Stomach (tissue), 9 donors: ENCODE data around the gene ANO5. TPM values are rescaled to one million over a fixed set of nuclear protein-coding genes. Genes with fewer than 3 reads are reported as not detected.

ENCODE experiments used
- DNase-seq, 2 donors: peaks; one replicate each; pipeline versions ENCODE4 v3.0.0 to v3.0.0-alpha.2; 2013 to 2019
- H3K27ac ChIP-seq, 5 donors: fragments of 200-600 bp in 4 of 5; sonication (generic) in 4 of 5; one replicate each; pipeline ENCODE4 v1.5.1; 2013 to 2019; ENCODE audit warnings: mild to moderate bottlenecking in 1 of 5, moderate library complexity in 1 of 5
- H3K27me3 ChIP-seq, 3 donors: fragments of 200-600 bp; sonication (generic); one replicate each; pipeline ENCODE4 v1.5.1; 2017 to 2019; ENCODE audit warnings: mixed run types in 1 of 3
- H3K36me3 ChIP-seq, 4 donors: fragments of 200-600 bp; sonication (generic); 1 replicate in 3 of 4; 2 replicates in 1 of 4; pipeline ENCODE4 v1.5.1; 2016 to 2019
- H3K4me1 ChIP-seq, 4 donors: fragments of 200-600 bp; sonication (generic); one replicate each; pipeline ENCODE4 v1.5.1; 2016 to 2019
- H3K4me3 ChIP-seq, 4 donors: fragments of 200-600 bp; sonication (generic) in 3 of 4; one replicate each; pipeline ENCODE4 v1.5.1; 2016 to 2019; ENCODE audit warnings: mild to moderate bottlenecking in 1 of 4
- H3K9me3 ChIP-seq, 4 donors: fragments of 200-600 bp; sonication (generic); one replicate each; pipeline ENCODE4 v1.5.1; 2016 to 2019
- CTCF ChIP-seq, 7 experiments: fragments of 450-650 bp in 4 of 7; fragments of 200-600 bp in 3 of 7; sonication (generic) in 3 of 7; IDR thresholded peaks; one replicate each; pipeline ENCODE4 v1.5.1; 2016 to 2019; ENCODE audit warnings: antibody characterized with exemption in 7 of 7, control low read depth in 2 of 7, mild to moderate bottlenecking in 1 of 7
- EP300 ChIP-seq: sonication (generic); formaldehyde crosslinking; IDR thresholded peaks from one replicate; pipeline ENCODE4 v1.6.1; 2017; ENCODE audit warnings: antibody characterized with exemption
- POLR2A ChIP-seq, 4 donors: fragments of 450-650 bp; IDR thresholded peaks; one replicate each; pipeline ENCODE4 v1.6.1; 2016; ENCODE audit warnings: antibody characterized with exemption in 4 of 4, control low read depth in 2 of 4, mild to moderate bottlenecking in 1 of 4, moderate library complexity in 1 of 4
- POLR2AphosphoS5 ChIP-seq, 3 donors: sonication (generic); formaldehyde crosslinking; IDR thresholded peaks; one replicate each; pipeline ENCODE4 v1.6.1; 2016; ENCODE audit warnings: antibody characterized with exemption in 3 of 3
- WGBS, 5 donors: extraction: QIAGEN DNeasy Blood & Tissue Kit in 3 of 5; methylation state at CpG; one replicate each; pipeline versions ENCODE4 v1.1.5 to v1.1.7; 2013 to 2018; 5-methylcytosine and 5-hydroxymethylcytosine counted together
- intact Hi-C: fragments of 100-400 bp; cut with DNase I; formaldehyde crosslinking; loops from one replicate; pipeline ENCODE4 v1.15.1; 2023; ENCODE audit warnings: low total_unique reads
- polyA plus RNA-seq, 3 donors: library from polyadenylated mRNA; stranded (reverse); fragments of 200-250 nt; gene quantifications; one replicate each; pipeline ENCODE4 v1.2.3, GENCODE V29; 2013
- total RNA-seq, 5 donors: library from RNA; depleted of rRNA; stranded (reverse); fragments of >200 nt; gene quantifications; one replicate each; pipeline versions ENCODE4 v1.1.0 to v1.2.3, GENCODE V29; 2014 to 2016
- donor health status: healthy with polysubstance abuse.
- donor health status: Bipolar disorder and iron deficiency.
- donor health status: healthy.

ANO5 gene
- total and polyA plus RNA-seq, 8 donors, result 0.62 to 14.1 (median 4.1) TPM

GRCh38 chr11:22216940-22217339 is 24.1 kb downstream of the ANO5 start:
- no peaks in the 10 kb centered on the region for H3K27me3 ChIP-seq
- no peak overlapping the region for H3K27ac ChIP-seq
- no peak for DNase-seq
- intact Hi-C loops, result no loop called here
- TF ChIP-seq POLR2AphosphoS5 (IDR thresholded peaks at IDR 0.05), result no peak
- no peak for TF ChIP-seq POLR2A (IDR thresholded peaks at IDR 0.05)
- TF ChIP-seq CTCF (IDR thresholded peaks at IDR 0.05), result no peak
- TF ChIP-seq EP300, result no peak
- no peak overlapping the region for H3K4me3 ChIP-seq
- no peaks in the 10 kb centered on the region for H3K36me3 ChIP-seq
- H3K9me3 ChIP-seq, result no peaks in the 10 kb centered on the region
- no peaks in the 10 kb centered on the region for H3K4me1 ChIP-seq

GRCh38 chr11:22221143-22221542 is 28.3 kb downstream of the ANO5 start:
- no peaks in the 10 kb centered on the region for H3K36me3 ChIP-seq
- H3K4me1 ChIP-seq, result no peaks in the 10 kb centered on the region
- TF ChIP-seq EP300 (no peak), POLR2A (IDR thresholded peaks at IDR 0.05) (no peak), CTCF (IDR thresholded peaks at IDR 0.05) (no peak), POLR2AphosphoS5 (IDR thresholded peaks at IDR 0.05) (no peak)
- H3K9me3 ChIP-seq, result no peaks in the 10 kb centered on the region
- no peak for DNase-seq
- H3K4me3 ChIP-seq, result no peak overlapping the region
- H3K27ac ChIP-seq, result no peak overlapping the region
- H3K27me3 ChIP-seq, result no peaks in the 10 kb centered on the region
- intact Hi-C loops, result no loop called here
- whole genome bisulfite sequencing, 5 donors, result 92 to 96% (median 95%) methylated on average over 3 of the region's 3 CpGs

DNA sequence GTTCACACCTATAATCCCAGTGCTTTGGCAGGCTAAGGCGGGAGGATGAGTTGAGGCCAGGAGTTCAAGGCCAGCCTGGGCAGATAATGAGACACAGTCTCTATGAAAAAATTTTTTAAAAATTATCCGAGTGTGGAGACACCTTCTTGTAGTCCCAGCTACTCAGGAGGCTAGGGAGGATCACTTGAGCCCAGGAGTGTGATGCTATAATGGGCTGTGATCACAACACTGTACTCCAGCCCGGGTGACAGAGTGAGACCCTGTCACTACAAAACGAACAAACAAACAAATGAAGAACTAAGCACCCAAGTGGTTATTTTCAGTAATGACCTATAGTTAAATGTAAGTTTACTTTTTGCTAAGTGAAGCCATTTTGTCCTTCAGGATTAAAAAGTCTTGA is 32.3 kb downstream of the ANO5 start:
- 78 to 92% (median 86%) methylated on average over 4 of the region's 4 CpGs for WGBS, 5 donors
- DNase-seq, result no peak
- intact Hi-C loops, result no loop called here
- Histone ChIP-seq H3K27ac (no peak overlapping the region), H3K36me3 (peaks cover 0 to 5% (median 0%) of the 10 kb centered on the region in 4 donors), H3K27me3 (no peaks in the 10 kb centered on the region), H3K4me1 (no peaks in the 10 kb centered on the region), H3K4me3 (no peak overlapping the region), H3K9me3 (no peaks in the 10 kb centered on the region)
- TF ChIP-seq CTCF (IDR thresholded peaks at IDR 0.05) (no peak), POLR2AphosphoS5 (IDR thresholded peaks at IDR 0.05) (no peak), EP300 (no peak), POLR2A (IDR thresholded peaks at IDR 0.05) (no peak)

GRCh38 chr11:22234743-22235142 is 41.9 kb downstream of the ANO5 start:
- no peak for DNase-seq
- intact Hi-C loops, result no loop called here

DNA sequence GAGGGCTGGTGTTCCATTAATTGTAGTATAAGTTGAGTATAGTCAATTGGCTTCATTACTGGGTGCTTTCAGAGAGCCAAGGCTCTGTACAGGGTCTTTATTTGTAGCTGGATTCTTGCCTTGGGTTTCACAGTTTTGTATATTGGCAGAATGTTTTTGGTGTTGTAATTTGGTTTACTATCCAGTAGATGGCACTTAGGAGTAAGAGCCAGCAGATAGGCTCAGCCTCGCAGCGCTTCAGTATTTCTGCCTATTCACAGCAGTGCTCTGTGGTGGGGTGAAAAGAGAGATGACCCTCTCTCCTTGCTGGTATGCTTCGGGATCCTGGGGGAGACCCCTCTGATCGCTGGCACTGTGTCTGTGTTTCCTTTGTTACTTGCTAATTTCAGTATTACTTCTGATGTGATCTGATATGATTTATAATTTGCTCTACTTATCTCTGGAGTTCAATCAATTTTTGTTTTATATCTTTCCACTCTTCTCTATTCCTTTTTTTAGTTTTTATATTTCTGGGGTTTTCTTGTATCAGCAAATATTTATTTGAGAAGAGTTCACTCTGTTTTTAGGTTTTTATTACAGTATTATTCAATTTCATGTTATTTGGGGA is 52.2 kb downstream of the ANO5 start:
- peak; percentile 47 to 63 for DNase-seq
- intact Hi-C loops, result no loop called here
- Histone ChIP-seq H3K36me3 (no peaks in the 10 kb centered on the region), H3K4me3 (no peak overlapping the region), H3K27me3 (no peaks in the 10 kb centered on the region), H3K27ac (no peak overlapping the region), H3K9me3 (no peaks in the 10 kb centered on the region), H3K4me1 (no peaks in the 10 kb centered on the region)
- TF ChIP-seq POLR2A (IDR thresholded peaks at IDR 0.05) (no peak), CTCF (IDR thresholded peaks at IDR 0.05) (peak in 5 of 7 experiments; percentile 11 to 49 (median 44))
- whole genome bisulfite sequencing, 5 donors, result 4 to 7% (median 5%) methylated on average over 4 of the region's 4 CpGs

More at GRCh38 chr11:22234743-22235142, 41.9 kb downstream of the ANO5 start:
- TF ChIP-seq POLR2A (IDR thresholded peaks at IDR 0.05), result no peak
- TF ChIP-seq EP300, result no peak
- TF ChIP-seq POLR2AphosphoS5 (IDR thresholded peaks at IDR 0.05), result no peak
- no peak overlapping the region for H3K4me3 ChIP-seq
- 45 to 73% (median 70%) methylated on average over 1 of the region's 1 CpG for WGBS, 5 donors
- H3K27me3 ChIP-seq, result no peaks in the 10 kb centered on the region
- no peaks in the 10 kb centered on the region for H3K4me1 ChIP-seq
- H3K36me3 ChIP-seq, result no peaks in the 10 kb centered on the region
- H3K27ac ChIP-seq, result no peak overlapping the region
- no peaks in the 10 kb centered on the region for H3K9me3 ChIP-seq
